MM.1S (cell line): Measurements from ENCODE around the gene RHOXF2.

Experiments
- EZH2 ChIP-seq: fragments of 300-600 bp; sonication (generic); optimal IDR thresholded peaks from 2 replicates; pipeline ENCODE3; 2017; ENCODE audit warnings: low read depth, mild to moderate bottlenecking, antibody characterized with exemption, low read length, mixed read lengths
- EZH2phosphoT487 ChIP-seq: fragments of 300-600 bp; sonication (generic); IDR thresholded peaks from 2 replicates; pipeline ENCODE4 v1.6.1; 2018; ENCODE audit warnings: antibody characterized with exemption, low read length
- TF ChIP-seq, protein P1 (sequence below): fragments of 300-600 bp; sonication (generic); IDR thresholded peaks from 2 replicates; pipeline ENCODE4 v1.5.1; 2016; ENCODE audit warnings: antibody characterized with exemption, low read length, mixed read lengths

DNA sequence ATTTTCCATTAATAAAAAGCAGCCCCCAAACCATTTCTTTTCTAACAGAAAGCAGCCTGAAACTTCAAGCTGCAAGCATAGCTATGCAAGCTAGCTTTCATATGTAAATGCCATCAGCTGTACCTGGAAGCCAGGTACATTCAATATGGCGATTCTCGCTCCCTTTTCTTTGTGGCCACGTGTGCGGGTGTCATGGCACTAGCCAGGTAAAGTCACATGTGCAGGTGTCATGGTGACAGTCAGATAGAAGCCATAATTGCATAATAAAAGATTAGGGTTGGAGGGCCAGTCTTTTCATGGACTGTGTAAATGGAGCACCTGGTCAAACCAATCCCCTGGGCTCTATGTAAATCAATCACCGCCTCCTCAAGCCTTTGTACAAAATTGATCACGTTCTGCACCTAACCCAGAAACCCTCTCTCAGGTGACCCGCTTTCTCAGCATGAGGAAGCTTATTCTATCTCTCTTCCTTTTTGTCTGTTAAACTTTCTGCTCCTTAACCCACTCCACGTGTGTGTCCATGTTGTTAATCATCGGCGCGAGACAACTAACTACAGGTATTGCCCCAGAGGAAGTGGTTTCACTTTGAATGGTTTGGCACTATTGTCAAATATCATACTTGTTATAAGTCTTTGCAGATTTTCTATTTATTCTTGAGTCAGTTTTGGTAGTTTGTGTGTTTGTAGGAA is 18.0 kb upstream of the RHOXF2 start:
- TF ChIP-seq, protein P1, sequence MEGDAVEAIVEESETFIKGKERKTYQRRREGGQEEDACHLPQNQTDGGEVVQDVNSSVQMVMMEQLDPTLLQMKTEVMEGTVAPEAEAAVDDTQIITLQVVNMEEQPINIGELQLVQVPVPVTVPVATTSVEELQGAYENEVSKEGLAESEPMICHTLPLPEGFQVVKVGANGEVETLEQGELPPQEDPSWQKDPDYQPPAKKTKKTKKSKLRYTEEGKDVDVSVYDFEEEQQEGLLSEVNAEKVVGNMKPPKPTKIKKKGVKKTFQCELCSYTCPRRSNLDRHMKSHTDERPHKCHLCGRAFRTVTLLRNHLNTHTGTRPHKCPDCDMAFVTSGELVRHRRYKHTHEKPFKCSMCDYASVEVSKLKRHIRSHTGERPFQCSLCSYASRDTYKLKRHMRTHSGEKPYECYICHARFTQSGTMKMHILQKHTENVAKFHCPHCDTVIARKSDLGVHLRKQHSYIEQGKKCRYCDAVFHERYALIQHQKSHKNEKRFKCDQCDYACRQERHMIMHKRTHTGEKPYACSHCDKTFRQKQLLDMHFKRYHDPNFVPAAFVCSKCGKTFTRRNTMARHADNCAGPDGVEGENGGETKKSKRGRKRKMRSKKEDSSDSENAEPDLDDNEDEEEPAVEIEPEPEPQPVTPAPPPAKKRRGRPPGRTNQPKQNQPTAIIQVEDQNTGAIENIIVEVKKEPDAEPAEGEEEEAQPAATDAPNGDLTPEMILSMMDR: no peak
- TF ChIP-seq EZH2 (no peak), EZH2phosphoT487 (no peak)
